ENCODE measurements around the gene IQSEC2. TPM values are rescaled to one million over a fixed set of nuclear protein-coding genes. Genes with fewer than 3 reads are reported as not detected.
A peak's percentile ranks its signal among the peaks of the same experiment; 100 is the strongest.

IQSEC2 gene
- total RNA-seq (ENCODE audit: unreplicated experiment), result 38.9 TPM
- long read RNA-seq, partial matches to known transcripts, result 1 of 3 reads
- long read RNA-seq, other reads (novel, unspliced or antisense), result 1 of 3 reads

DNA sequence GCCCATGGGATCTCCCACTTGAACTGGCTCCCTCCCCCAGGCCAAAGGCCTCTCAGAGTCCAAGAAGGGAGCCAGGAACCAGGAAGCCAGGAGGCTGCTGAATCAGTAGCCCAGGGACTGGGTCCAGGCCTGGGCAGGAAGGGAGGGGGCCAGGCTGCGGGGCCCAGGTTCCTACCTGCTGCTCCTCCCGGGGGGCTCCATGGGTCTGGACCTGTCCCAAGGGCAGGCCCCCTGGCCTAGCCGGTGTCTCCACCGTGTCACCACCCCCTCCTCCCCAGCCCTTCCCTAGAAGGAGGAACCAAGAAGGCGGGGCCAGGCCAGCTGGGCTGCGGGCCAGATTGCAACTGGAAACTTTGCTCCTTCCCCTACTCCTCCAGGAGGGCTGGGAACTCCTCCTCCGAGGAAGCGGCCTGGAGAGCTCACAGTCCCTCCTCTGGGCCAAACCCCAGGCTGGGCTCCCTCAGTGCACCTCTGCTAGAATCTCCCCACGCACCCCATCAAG, at the start of gene IQSEC2:
IQSEC2 (minus strand) TSS at position 264 of the 502 bp plus-strand sequence.
- H3K4me3 Mint-ChIP-seq (ENCODE audit: unreplicated experiment), result no peak within 1 kb of the TSS
- peaks cover 4% of the 10 kb centered on the region for H3K27me3 Mint-ChIP-seq (ENCODE audit: unreplicated experiment)
- H3K27ac Mint-ChIP-seq (ENCODE audit: unreplicated experiment), result peak within 1 kb of the TSS; percentile 48
- peak; percentile 16 for DNase-seq (ENCODE audit: low spot score)
- no peaks in the 10 kb centered on the region for H3K9me3 Mint-ChIP-seq (ENCODE audit: unreplicated experiment)
- peaks cover 14% of the 10 kb centered on the region for H3K4me1 Mint-ChIP-seq (ENCODE audit: unreplicated experiment)
- H3K36me3 Mint-ChIP-seq (ENCODE audit: low read depth, unreplicated experiment), result no peaks in the 10 kb centered on the region
- TF ChIP-seq, protein P1, sequence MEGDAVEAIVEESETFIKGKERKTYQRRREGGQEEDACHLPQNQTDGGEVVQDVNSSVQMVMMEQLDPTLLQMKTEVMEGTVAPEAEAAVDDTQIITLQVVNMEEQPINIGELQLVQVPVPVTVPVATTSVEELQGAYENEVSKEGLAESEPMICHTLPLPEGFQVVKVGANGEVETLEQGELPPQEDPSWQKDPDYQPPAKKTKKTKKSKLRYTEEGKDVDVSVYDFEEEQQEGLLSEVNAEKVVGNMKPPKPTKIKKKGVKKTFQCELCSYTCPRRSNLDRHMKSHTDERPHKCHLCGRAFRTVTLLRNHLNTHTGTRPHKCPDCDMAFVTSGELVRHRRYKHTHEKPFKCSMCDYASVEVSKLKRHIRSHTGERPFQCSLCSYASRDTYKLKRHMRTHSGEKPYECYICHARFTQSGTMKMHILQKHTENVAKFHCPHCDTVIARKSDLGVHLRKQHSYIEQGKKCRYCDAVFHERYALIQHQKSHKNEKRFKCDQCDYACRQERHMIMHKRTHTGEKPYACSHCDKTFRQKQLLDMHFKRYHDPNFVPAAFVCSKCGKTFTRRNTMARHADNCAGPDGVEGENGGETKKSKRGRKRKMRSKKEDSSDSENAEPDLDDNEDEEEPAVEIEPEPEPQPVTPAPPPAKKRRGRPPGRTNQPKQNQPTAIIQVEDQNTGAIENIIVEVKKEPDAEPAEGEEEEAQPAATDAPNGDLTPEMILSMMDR (IDR thresholded peaks at IDR 0.05; ENCODE audit: unreplicated experiment), result no peak

DNA sequence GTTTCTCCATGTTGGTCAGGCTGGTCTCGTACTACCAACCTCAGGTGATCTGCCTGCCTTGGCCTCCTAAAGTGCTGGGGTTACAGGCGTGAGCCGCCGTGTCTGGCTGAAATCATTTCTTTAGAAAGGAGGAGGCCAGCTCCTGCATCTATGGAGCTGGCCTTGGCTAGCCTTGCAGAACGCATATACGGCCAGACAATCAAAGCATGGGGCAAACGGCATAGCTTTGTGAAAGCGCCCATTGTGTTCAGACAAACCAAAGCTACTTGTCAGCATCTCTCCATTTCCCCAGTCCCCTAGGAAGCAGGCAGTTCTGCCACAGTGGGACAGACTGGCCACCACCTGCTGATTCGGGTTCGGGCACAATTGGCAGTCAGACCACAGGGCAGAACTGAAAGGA, 48.9 kb upstream of the IQSEC2 start:
- Mint-ChIP-seq H3K4me1 (ENCODE audit: unreplicated experiment) (peaks cover 16% of the 10 kb centered on the region), H3K9me3 (ENCODE audit: unreplicated experiment) (no peaks in the 10 kb centered on the region), H3K36me3 (ENCODE audit: low read depth, unreplicated experiment) (no peaks in the 10 kb centered on the region), H3K27me3 (ENCODE audit: unreplicated experiment) (peaks cover 4% of the 10 kb centered on the region), H3K27ac (ENCODE audit: unreplicated experiment) (no peak overlapping the region), H3K4me3 (ENCODE audit: unreplicated experiment) (no peak overlapping the region)
- no peak for DNase-seq (ENCODE audit: low spot score)
- TF ChIP-seq, protein P1 (IDR thresholded peaks at IDR 0.05; ENCODE audit: unreplicated experiment), result no peak

DNA sequence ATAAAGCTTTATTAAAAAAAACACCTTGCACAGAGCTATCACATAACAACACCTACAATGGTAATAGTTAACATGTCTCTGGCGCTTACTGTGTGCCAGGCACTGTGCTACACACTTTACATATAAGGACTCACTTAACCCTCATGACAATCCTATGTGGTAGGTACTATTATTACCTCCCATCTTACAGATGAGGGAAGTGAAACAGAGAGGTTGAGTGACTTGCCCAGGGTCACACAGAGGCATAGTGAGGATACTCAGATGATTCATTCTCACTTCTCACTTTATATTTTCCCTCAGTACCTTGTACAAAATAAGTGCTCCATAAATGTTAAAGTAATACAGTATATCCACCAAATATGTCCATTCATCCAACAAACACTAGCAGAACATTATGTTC, 43.4 kb upstream of the IQSEC2 start:
- no peak overlapping the region for H3K4me3 Mint-ChIP-seq (ENCODE audit: unreplicated experiment)

DNA sequence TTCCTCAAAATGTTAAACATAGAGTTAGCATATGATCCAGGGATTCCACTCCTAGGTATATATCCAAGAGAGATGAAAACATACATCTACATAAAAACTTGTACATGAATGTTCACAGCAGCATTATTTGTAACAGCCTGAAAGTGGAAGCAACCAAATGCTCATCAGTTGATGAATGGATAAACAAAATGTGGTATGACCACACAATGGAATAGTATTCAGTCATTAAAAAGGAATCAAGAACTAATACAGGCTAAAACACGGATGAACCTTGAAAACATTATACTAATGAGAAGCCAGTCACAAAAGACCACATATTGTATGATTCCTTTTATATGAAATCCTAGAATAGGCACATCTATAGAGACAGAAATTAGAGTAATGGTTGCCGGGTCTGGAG, 42.7 kb upstream of the IQSEC2 start:
- TF ChIP-seq, protein P1 (IDR thresholded peaks at IDR 0.05; ENCODE audit: unreplicated experiment), result no peak
- H3K4me3 Mint-ChIP-seq (ENCODE audit: unreplicated experiment), result no peak overlapping the region
- DNase-seq (ENCODE audit: low spot score), result no peak
- H3K4me1 Mint-ChIP-seq (ENCODE audit: unreplicated experiment), result peaks cover 27% of the 10 kb centered on the region
- H3K27ac Mint-ChIP-seq (ENCODE audit: unreplicated experiment), result no peak overlapping the region
- H3K9me3 Mint-ChIP-seq (ENCODE audit: unreplicated experiment), result no peaks in the 10 kb centered on the region
- H3K36me3 Mint-ChIP-seq (ENCODE audit: low read depth, unreplicated experiment), result no peaks in the 10 kb centered on the region
- peaks cover 5% of the 10 kb centered on the region for H3K27me3 Mint-ChIP-seq (ENCODE audit: unreplicated experiment)

More for the DNA sequence above, 43.4 kb upstream of the IQSEC2 start:
- Mint-ChIP-seq H3K4me1 (ENCODE audit: unreplicated experiment) (peaks cover 23% of the 10 kb centered on the region), H3K9me3 (ENCODE audit: unreplicated experiment) (no peaks in the 10 kb centered on the region), H3K27ac (ENCODE audit: unreplicated experiment) (no peak overlapping the region), H3K27me3 (ENCODE audit: unreplicated experiment) (peaks cover 8% of the 10 kb centered on the region), H3K36me3 (ENCODE audit: low read depth, unreplicated experiment) (no peaks in the 10 kb centered on the region)
- no peak for DNase-seq (ENCODE audit: low spot score)
- TF ChIP-seq, protein P1 (IDR thresholded peaks at IDR 0.05; ENCODE audit: unreplicated experiment), result no peak

DNA sequence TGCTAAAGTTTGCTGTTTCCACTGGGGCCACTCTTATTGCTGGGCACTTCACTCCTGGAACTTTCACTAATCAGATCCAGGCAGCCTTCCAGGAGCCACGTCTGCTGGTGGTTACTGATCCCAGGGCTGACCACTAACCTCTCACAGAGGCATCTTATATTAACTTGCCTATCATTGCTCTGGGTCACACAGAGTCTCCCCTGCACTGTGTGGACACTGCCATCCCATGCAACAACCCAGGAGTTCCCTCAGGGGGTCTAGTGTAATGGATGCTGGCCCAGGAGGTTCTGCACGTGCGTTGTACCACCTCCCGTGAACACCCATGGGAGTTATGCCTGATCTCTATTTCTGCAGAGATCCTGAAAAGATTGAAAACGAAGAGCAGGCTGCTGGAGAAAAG, 41.8 kb upstream of the IQSEC2 start:
- H3K4me1 Mint-ChIP-seq (ENCODE audit: unreplicated experiment), result peaks cover 29% of the 10 kb centered on the region
- no peak overlapping the region for H3K4me3 Mint-ChIP-seq (ENCODE audit: unreplicated experiment)
- no peak overlapping the region for H3K27ac Mint-ChIP-seq (ENCODE audit: unreplicated experiment)
- H3K36me3 Mint-ChIP-seq (ENCODE audit: low read depth, unreplicated experiment), result no peaks in the 10 kb centered on the region
- DNase-seq (ENCODE audit: low spot score), result no peak
- no peaks in the 10 kb centered on the region for H3K9me3 Mint-ChIP-seq (ENCODE audit: unreplicated experiment)
- peaks cover 5% of the 10 kb centered on the region for H3K27me3 Mint-ChIP-seq (ENCODE audit: unreplicated experiment)
- TF ChIP-seq, protein P1 (IDR thresholded peaks at IDR 0.05; ENCODE audit: unreplicated experiment), result no peak
